Measurements from ENCODE around the gene NPIPB2. TPM values are rescaled to one million over a fixed set of nuclear protein-coding genes. Genes with fewer than 3 reads are reported as not detected.

The NPIPB2 gene
- polyA plus RNA-seq, 3 donors = 0.81 to 14.4 TPM; not detected in 1

DNA sequence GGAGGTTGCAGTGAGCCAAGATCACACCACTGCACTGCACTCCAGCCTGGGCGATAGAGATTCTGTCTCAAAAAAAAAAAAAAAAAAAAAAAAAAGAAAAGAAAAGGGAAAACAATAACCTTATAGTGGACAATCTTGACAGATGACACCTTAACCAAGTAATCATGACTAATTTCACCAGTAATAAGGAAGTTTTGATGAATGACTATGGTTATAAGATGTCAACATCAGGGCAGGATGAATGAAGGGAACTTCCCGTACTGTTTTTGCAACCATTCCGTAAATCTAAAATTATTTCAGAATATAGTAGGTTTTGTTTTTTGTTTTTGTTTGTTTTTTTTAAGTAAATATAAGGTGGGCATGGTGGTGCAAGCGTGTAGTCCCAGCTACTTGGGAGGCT lies 49.1 kb downstream of the NPIPB2 start:
- H3K9me3 Mint-ChIP-seq = no peaks in the 10 kb centered on the region
- peaks cover 6% of the 10 kb centered on the region for H3K4me1 Mint-ChIP-seq
- H3K4me2 ChIP-seq (replicated peaks; ENCODE audit: extremely low read depth, low read length, poor library complexity, severe bottlenecking) = no peak overlapping the region
- H4K20me1 ChIP-seq (ENCODE audit: insufficient read depth, low read length) = peaks cover 28% of the 10 kb centered on the region
- peak overlapping the region in 6 of 7 donors; percentile 65 to 89 (median 79) for H3K27ac Mint-ChIP-seq
- no peaks in the 10 kb centered on the region for H3K27me3 Mint-ChIP-seq (ENCODE audit: low read depth in 3 of 3)
- no peak overlapping the region for H3K9ac ChIP-seq (ENCODE audit: insufficient read depth, low read length, poor library complexity, severe bottlenecking)
- no peak overlapping the region for H3K27ac ChIP-seq (ENCODE audit: low read depth in 1 of 2, low read length in 2 of 2)
- intact Hi-C loops (cut with micrococcal nuclease) = no loop called here
- no peak overlapping the region for H2AFZ ChIP-seq (ENCODE audit: insufficient read depth, low read depth, low read length, poor library complexity, severe bottlenecking)
- H3K4me3 Mint-ChIP-seq = no peak overlapping the region
- H3K4me1 ChIP-seq (ENCODE audit: control insufficient read depth in 1 of 2, insufficient read depth in 2 of 2, low read length in 2 of 2) = peaks cover 4 to 7% of the 10 kb centered on the region in 2 donors
- peak; percentile 53 to 80 (median 66) for DNase-seq
- no peak overlapping the region for H3K4me3 ChIP-seq (replicated peaks in 1 of 3; ENCODE audit: low read depth in 2 of 3, low read length in 3 of 3)
- WGBS (ENCODE audit: insufficient coverage) = no CpG with 5 or more reads among the region's 4 CpGs
- H3K79me2 ChIP-seq (ENCODE audit: insufficient read depth, low read length) = peaks cover 21% of the 10 kb centered on the region
- H3K36me3 Mint-ChIP-seq = peaks cover 39 to 66% of the 10 kb centered on the region in 2 donors
- H3K27me3 ChIP-seq (ENCODE audit: control insufficient read depth in 2 of 2, insufficient read depth in 2 of 2, low read length in 2 of 2) = no peaks in the 10 kb centered on the region
- TF ChIP-seq, protein P1, sequence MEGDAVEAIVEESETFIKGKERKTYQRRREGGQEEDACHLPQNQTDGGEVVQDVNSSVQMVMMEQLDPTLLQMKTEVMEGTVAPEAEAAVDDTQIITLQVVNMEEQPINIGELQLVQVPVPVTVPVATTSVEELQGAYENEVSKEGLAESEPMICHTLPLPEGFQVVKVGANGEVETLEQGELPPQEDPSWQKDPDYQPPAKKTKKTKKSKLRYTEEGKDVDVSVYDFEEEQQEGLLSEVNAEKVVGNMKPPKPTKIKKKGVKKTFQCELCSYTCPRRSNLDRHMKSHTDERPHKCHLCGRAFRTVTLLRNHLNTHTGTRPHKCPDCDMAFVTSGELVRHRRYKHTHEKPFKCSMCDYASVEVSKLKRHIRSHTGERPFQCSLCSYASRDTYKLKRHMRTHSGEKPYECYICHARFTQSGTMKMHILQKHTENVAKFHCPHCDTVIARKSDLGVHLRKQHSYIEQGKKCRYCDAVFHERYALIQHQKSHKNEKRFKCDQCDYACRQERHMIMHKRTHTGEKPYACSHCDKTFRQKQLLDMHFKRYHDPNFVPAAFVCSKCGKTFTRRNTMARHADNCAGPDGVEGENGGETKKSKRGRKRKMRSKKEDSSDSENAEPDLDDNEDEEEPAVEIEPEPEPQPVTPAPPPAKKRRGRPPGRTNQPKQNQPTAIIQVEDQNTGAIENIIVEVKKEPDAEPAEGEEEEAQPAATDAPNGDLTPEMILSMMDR (IDR thresholded peaks at IDR 0.05) = no peak
- peaks cover 46 to 86% of the 10 kb centered on the region in 2 donors for H3K36me3 ChIP-seq (replicated peaks in 1 of 2; ENCODE audit: control insufficient read depth in 1 of 2, insufficient read depth in 2 of 2, low read length in 2 of 2)
- H3K9me3 ChIP-seq (replicated peaks in 1 of 2; ENCODE audit: control insufficient read depth in 1 of 2, insufficient read depth in 1 of 2, low read length in 2 of 2) = no peaks in the 10 kb centered on the region

DNA sequence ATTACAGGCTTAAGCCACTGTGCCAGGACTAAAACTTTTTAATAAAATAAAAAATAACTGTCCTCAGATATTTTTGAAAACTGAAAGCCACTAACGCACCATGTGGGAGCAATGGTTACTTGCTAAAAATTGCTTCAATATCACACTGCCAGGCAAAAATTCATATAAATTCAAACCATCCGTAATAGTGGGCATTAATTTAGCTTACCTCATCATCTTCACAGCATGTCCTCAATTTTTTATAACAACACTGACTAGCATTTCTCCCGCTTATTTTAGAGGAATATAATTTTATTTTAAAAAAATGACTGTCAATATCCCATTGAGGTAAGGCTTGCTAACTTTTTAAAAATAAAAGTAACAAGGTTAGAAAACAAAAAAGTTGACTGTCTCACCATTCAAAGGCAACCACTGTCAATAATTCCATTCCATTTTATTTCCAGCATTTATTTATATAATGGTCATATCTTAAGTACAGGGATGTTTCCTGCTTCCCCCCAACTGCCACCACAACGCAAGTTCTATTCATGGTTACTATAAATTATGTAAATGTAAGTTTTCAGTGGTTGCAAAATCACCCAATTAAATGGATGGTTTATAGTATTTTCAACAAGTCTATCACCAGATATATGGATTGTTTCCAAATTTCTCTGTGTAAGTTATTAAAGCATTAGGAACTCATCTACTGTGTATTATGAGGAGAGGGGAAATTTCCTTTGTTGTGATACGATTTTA lies 51.4 kb downstream of the NPIPB2 start:
- WGBS (ENCODE audit: insufficient coverage) = no CpG with 5 or more reads among the region's 5 CpGs
- Histone ChIP-seq H3K9ac (ENCODE audit: insufficient read depth, low read length, poor library complexity, severe bottlenecking) (no peak overlapping the region), H3K27me3 (ENCODE audit: control insufficient read depth in 2 of 2, insufficient read depth in 2 of 2, low read length in 2 of 2) (no peaks in the 10 kb centered on the region), H2AFZ (ENCODE audit: insufficient read depth, low read depth, low read length, poor library complexity, severe bottlenecking) (no peak overlapping the region), H3K79me2 (ENCODE audit: insufficient read depth, low read length) (peaks cover 6% of the 10 kb centered on the region), H3K4me2 (replicated peaks; ENCODE audit: extremely low read depth, low read length, poor library complexity, severe bottlenecking) (no peak overlapping the region), H4K20me1 (ENCODE audit: insufficient read depth, low read length) (peaks cover 10% of the 10 kb centered on the region), H3K9me3 (replicated peaks in 1 of 2; ENCODE audit: control insufficient read depth in 1 of 2, insufficient read depth in 1 of 2, low read length in 2 of 2) (no peaks in the 10 kb centered on the region), H3K27ac (ENCODE audit: low read depth in 1 of 2, low read length in 2 of 2) (no peak overlapping the region), H3K4me1 (ENCODE audit: control insufficient read depth in 1 of 2, insufficient read depth in 2 of 2, low read length in 2 of 2) (peaks cover 4 to 7% of the 10 kb centered on the region in 2 donors), H3K4me3 (replicated peaks in 1 of 3; ENCODE audit: low read depth in 2 of 3, low read length in 3 of 3) (no peak overlapping the region), H3K36me3 (replicated peaks in 1 of 2; ENCODE audit: control insufficient read depth in 1 of 2, insufficient read depth in 2 of 2, low read length in 2 of 2) (peaks cover 58 to 86% of the 10 kb centered on the region in 2 donors)
- Mint-ChIP-seq H3K36me3 (peaks cover 50 to 70% of the 10 kb centered on the region in 2 donors), H3K4me3 (no peak overlapping the region), H3K27ac (no peak overlapping the region), H3K9me3 (no peaks in the 10 kb centered on the region), H3K27me3 (ENCODE audit: low read depth in 3 of 3) (peaks cover 0 to 2% (median 0%) of the 10 kb centered on the region in 3 donors), H3K4me1 (peaks cover 6% of the 10 kb centered on the region)
- no peak for DNase-seq
- intact Hi-C loops (cut with micrococcal nuclease) = no loop called here
- TF ChIP-seq, protein P1 (IDR thresholded peaks at IDR 0.05) = no peak

Data from CD14-positive monocyte (primary cell).